ENCODE results near the gene ZNF618.

- no peak for TF ChIP-seq CTCF (IDR thresholded peaks at IDR 0.05)
- no peak for TF ChIP-seq MAX (CRISPR knock-in tag; IDR thresholded peaks at IDR 0.05)
- TF ChIP-seq NR3C1 (CRISPR knock-in tag; conservative IDR thresholded peaks at IDR 0.05; ENCODE audit: low read depth): no peak
Observed at GRCh38 chr9:114012126-114012525, 136.0 kb downstream of the ZNF618 start.
